NCI-H1694 treated with DMSO at 0.1 percent for 48 hours (cell line): ENCODE data around the gene PDE1A.

ENCODE experiments used
- DNase-seq: peaks from one replicate; lab custom pipeline; 2025; lab: John Stamatoyannopoulos, UW

Gene PDE1A

DNA sequence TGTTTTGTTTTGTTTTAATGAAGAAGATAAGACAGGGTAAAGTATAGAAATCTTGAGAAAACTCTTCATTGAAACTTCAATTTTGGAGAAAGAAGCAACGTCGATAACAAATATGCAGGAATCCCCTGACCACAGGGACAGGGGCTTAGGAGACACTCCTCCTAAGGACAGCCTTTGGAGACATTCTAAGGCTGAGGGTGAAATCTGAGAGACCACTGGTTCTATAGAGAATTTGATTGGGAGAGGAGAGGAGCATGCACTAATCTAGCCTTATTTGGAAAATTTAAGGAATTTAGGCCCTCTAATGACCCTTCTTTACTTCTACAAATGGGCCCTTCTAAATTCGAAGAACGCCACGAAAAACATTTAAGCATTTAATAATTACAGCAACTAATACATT, 233.5 kb downstream of the PDE1A start:
- no peak for DNase-seq

- DNase-seq: no peak
Measured at GRCh38 chr2:182191061-182191460, 235.8 kb downstream of the PDE1A start.

- no peak for DNase-seq
Measured at GRCh38 chr2:182187130-182187529, 239.7 kb downstream of the PDE1A start.

DNA sequence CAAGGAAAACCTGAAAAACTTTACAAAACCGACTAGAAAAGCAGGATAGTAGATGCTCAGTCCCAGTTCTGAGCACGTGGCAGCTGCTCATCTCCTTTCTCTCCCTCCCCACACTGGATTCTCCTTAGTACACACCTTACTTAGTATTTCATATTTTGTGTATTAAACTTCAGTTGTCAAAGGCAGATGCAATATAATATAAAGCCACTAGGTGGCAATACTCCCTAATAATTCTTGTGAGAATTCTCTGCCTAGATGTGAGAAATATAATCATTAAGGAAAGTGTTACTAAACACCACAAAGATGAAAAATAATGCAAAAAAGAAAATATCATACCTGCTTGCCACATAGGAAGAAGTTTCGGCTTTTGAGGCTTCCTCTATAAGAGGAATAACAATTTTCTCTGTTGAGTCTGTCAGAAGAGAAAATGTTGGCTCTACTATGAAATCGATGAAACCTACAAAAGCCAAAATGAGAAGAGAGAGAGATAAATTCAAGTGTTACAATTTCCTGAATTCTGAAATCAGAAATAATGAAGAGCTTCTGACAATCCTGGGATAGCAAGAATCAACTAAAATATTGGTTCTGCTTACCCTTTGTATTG, 240.6 kb downstream of the PDE1A start:
- DNase-seq: peak; percentile 70

- no peak for DNase-seq
Measured at GRCh38 chr2:182182436-182182835, 244.4 kb downstream of the PDE1A start.

GRCh38 chr2:182181381-182181780, 245.5 kb downstream of the PDE1A start:
- no peak for DNase-seq

GRCh38 chr2:182179176-182179575, 247.7 kb downstream of the PDE1A start:
- no peak for DNase-seq

GRCh38 chr2:182173944-182174622, 252.8 kb downstream of the PDE1A start:
- no peak for DNase-seq

- DNase-seq: no peak
Measured at GRCh38 chr2:182170341-182170740, 256.5 kb downstream of the PDE1A start.

GRCh38 chr2:182167882-182168281, 259.0 kb downstream of the PDE1A start:
- no peak for DNase-seq

- DNase-seq: no peak
Measured at GRCh38 chr2:182166841-182167240, 260.0 kb downstream of the PDE1A start.

GRCh38 chr2:182166406-182166805, 260.4 kb downstream of the PDE1A start:
- DNase-seq: no peak

DNA sequence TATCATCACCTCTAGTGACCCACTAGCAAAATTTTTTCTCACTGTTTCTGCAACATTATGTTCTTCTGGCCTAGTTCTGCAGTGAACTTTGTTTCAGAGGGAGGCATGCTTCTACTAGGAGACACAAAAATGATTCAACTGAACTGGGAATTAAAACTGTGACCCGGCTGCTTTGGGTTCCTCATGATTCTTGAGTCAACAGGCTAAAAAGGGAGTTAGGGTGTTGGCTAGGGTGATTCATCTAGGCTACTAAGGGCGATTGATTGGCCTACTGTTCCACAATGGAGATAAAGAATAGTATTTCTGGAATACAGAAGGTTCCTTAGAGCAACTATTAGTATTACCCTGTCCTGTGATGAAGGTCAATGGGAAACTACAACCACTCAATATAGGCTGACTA, 261.6 kb downstream of the PDE1A start:
- DNase-seq: no peak

DNA sequence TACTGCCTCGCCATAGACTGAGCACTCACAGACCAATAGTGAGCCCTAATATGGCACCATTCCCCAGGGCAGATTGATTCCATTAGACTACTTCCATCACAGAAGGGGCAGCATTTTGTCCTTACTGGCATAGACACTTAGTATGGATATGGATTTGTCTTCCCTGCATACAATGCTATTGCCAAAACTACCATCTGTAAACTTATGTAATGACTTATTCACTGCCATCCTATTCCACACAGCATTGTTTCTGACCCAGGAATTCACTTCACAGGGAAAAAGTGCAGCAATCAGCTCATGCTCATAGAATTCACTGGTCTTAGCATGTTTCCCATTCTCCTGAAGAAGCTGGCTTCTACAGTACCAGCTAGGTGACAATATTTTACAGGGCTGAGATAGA, 262.1 kb downstream of the PDE1A start:
- no peak for DNase-seq

DNA sequence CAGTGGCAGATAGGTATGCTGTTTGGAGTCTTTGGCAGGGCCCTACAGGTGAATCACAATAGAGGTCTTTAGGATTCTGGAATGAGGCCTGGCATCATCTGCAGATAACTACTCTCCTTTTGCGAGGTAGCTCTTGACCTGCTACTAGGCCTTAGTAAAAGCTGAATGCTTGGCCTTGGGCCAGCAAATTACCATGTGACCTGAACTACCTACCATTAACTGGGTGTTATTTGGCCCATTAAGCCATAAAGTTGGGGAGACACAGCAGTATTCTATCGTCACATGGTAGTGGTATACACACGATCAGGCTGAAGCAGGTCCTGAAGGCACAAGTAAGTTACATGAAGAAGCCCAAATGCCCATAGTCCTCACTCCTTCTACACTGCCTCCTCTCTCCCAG, 263.0 kb downstream of the PDE1A start:
- DNase-seq: no peak

DNA sequence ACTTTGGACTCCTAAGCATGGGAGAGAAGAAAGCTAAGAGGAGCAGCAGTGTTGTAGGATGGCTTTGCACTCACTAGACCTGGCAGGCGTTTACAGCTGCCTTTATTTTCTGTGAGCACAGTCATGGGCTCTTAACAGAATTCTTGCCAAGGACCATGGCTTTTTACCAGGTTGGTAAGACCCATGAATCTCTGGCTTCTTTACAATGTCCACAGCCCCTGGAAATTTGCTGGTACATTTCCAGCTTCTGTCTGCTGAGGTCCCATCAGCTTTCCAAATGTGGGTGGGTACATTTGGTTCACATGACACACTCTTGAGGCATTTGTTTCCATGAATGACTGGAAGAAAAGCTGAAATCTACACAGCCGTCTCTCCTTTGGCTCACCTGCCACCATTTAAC, 278.5 kb downstream of the PDE1A start:
- no peak for DNase-seq

GRCh38 chr2:182144776-182145165, 282.1 kb downstream of the PDE1A start:
- no peak for DNase-seq

- DNase-seq: no peak
Measured at GRCh38 chr2:182144041-182144775, 282.6 kb downstream of the PDE1A start.

DNA sequence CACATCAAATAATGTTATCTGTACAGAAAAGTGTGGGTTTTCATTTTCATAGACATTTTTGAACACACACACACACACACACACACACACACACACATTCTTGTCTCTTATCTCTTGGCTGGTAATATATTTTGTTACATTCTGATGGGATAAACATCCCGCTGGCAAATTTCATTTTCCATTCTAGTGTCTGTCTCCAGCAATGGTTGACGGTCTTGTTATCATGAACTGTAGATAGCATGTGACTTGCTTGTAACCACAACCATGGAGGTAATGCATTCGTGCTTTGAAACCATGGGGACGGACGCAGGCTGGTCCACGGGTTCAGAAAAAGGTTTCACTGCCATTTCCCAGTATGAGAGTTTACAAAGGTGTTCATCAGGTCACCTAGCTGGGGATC, 284.8 kb downstream of the PDE1A start:
- DNase-seq: no peak

DNA sequence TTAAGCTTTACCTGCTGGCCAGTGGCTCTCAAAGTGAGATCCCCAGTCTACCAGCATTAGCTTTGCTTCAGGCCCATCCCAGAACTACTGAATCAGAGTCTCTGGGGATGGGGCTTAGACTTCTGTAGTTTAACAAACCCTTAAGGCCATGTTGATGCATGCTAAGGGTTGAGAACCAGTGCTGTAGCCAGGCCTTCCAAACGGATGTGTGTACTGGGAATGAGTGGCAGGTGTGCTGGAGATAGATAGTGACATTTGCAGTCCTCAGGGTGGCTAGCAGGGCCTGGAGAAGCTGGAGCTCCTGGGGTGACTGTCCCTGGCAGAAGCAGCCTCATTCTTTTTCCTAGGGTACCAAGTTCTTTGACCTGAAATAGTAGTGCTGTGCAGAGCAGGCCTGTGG, 292.6 kb downstream of the PDE1A start:
- no peak for DNase-seq

DNA sequence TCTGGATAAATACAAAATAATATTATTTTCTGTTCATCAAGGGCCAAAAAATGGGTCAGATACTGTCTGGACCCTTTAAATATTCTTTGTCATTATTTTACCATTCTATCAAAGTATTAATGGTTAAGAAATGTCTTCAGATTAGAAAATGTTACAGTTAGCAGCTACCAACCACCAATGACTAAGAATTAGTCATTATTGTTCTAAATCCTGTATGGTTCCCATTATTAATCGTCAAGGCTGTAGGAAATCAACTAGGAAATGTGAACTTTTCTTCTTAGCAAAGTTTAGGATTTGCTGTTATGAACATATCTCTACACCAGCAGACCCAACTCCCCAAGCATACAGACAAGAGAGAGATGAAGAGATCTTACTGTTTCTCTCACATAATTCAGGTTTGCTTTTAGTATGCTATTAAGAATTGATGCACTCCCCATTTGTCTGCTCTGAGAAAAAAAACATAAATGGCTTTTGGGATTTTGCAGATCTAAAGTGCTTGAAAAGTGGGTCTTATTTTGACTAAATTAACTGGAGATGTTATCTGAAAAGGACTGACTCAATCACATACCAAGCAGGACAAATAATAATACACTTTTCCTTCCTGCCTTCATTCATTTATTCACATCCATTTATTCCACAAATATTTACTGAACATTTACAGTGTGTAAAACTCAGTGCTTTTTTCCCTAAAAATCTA, 293.5 kb downstream of the PDE1A start:
- DNase-seq: no peak

DNA sequence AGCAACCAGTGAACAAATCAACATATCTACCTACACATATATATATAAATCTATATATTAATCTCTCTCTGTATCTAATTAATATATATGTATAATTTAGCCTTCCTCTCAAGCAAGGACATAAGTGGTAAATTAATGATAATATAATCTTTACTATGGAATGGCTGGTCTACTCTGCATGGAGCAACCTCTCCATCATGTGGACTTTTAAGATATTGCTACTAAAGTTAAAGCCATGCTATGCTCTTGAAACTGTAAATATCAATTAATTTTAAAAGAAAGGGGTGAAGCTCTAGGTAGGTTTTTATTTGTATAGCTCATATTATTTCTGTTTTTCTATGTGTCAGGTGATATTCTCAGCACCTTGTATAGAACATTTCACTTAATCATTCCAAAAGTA, 294.2 kb downstream of the PDE1A start:
- no peak for DNase-seq
